ENCODE results near the gene UCN2.
A peak's percentile ranks its signal among the peaks of the same experiment; 100 is the strongest.

UCN2 gene

GRCh38 chr3:48563382-48563918 lies at the start of gene UCN2:
Gene UCN2, minus strand, starts transcription at chr3:48563781. Its CDS starts 657 bp downstream, at chr3:48563124.
- no peak for DNase-seq (ENCODE audit: low read depth in 3 of 3)

GRCh38 chr3:48612309-48612708 lies 48.7 kb upstream of the UCN2 start:
- no peak for DNase-seq (ENCODE audit: low read depth in 3 of 3)

GRCh38 chr3:48609088-48610005 lies 45.8 kb upstream of the UCN2 start, which contains the start of gene UQCRC1:
Gene UQCRC1, minus strand, starts transcription at chr3:48609646. Its CDS starts 26 bp downstream, at chr3:48609620.
- DNase-seq (ENCODE audit: low read depth in 3 of 3) = peak; percentile 79 to 82 (median 82)

- DNase-seq (ENCODE audit: low read depth in 3 of 3) = no peak
Measured at GRCh38 chr3:48607519-48607918, 43.9 kb upstream of the UCN2 start.

GRCh38 chr3:48601622-48601994 lies 38.0 kb upstream of the UCN2 start:
- DNase-seq (ENCODE audit: low read depth in 3 of 3) = no peak

GRCh38 chr3:48600711-48601621 lies 37.4 kb upstream of the UCN2 start:
- no peak for DNase-seq (ENCODE audit: low read depth in 3 of 3)

- no peak for DNase-seq (ENCODE audit: low read depth in 3 of 3)
Measured at GRCh38 chr3:48599509-48600285, 36.1 kb upstream of the UCN2 start.

- DNase-seq (ENCODE audit: low read depth in 3 of 3) = no peak
Measured at GRCh38 chr3:48599077-48599501, 35.5 kb upstream of the UCN2 start.

GRCh38 chr3:48598323-48599076 lies 34.9 kb upstream of the UCN2 start:
- DNase-seq (ENCODE audit: low read depth in 3 of 3) = no peak

- DNase-seq (ENCODE audit: low read depth in 3 of 3) = no peak
Measured at GRCh38 chr3:48597408-48597800, 33.8 kb upstream of the UCN2 start.

GRCh38 chr3:48596676-48597407 lies 33.3 kb upstream of the UCN2 start:
- no peak for DNase-seq (ENCODE audit: low read depth in 3 of 3)

GRCh38 chr3:48596157-48596556 lies 32.6 kb upstream of the UCN2 start:
- no peak for DNase-seq (ENCODE audit: low read depth in 3 of 3)

GRCh38 chr3:48595526-48596121 lies 32.0 kb upstream of the UCN2 start:
- DNase-seq (ENCODE audit: low read depth in 3 of 3) = no peak

- DNase-seq (ENCODE audit: low read depth in 3 of 3) = no peak
Measured at GRCh38 chr3:48595075-48595525, 31.5 kb upstream of the UCN2 start, which contains the start of gene COL7A1. Gene COL7A1, minus strand, starts transcription at chr3:48595329. Its CDS starts 170 bp downstream, at chr3:48595159.

- DNase-seq (ENCODE audit: low read depth in 3 of 3) = no peak
Measured at GRCh38 chr3:48594417-48595049, 31.0 kb upstream of the UCN2 start.

GRCh38 chr3:48593337-48593736 lies 29.8 kb upstream of the UCN2 start:
- no peak for DNase-seq (ENCODE audit: low read depth in 3 of 3)

- no peak for DNase-seq (ENCODE audit: low read depth in 3 of 3)
Measured at GRCh38 chr3:48592519-48593087, 29.0 kb upstream of the UCN2 start.

GRCh38 chr3:48591886-48592518 lies 28.4 kb upstream of the UCN2 start:
- no peak for DNase-seq (ENCODE audit: low read depth in 3 of 3)

All from stimulated activated CD4-positive, alpha-beta T cell treated with anti-CD3 and anti-CD28 coated beads, TNF-alpha, amount 100 ng/mL, for 4 hours (primary cell).